ENCODE results near the gene GLG1.

GRCh38 chr16:74505011-74505410, 101.9 kb downstream of the GLG1 start:
- TF ChIP-seq CTCF (conservative IDR thresholded peaks at IDR 0.05 in 1 of 2, IDR thresholded peaks at IDR 0.05 in 1 of 2; ENCODE audit: extremely low read depth in 1 of 2, insufficient read depth in 1 of 2, low read depth in 1 of 2, low read length in 2 of 2): no peak
- TF ChIP-seq EZH2 (IDR thresholded peaks at IDR 0.05; ENCODE audit: borderline replicate concordance, low read length): no peak
